T-cell (primary cell): Measurements from ENCODE around the gene LCOR. TPM values are rescaled to one million over a fixed set of nuclear protein-coding genes. Genes with fewer than 3 reads are reported as not detected.

Experiments used
- ATAC-seq, 4 experiments: fragments of 200-7000 bp in 3 of 4; fragments of 150-1000 bp in 1 of 4; cut with Tn5 transposase; replicated peaks in 1 of 4; 1 replicate in 3 of 4; 2 replicates in 1 of 4; pipeline ENCODE4 v1.10.0; 2021; ENCODE audit warnings: moderate library complexity in 3 of 4, mild to moderate bottlenecking in 2 of 4, moderate number of reproducible peaks in 1 of 4
- CTCF ChIA-PET, 2 donors: fragments of 300-600 bp; sonication (Branson Sonifier 250); formaldehyde crosslinking; loops; one replicate each; lab custom pipeline; 2022; ENCODE audit warnings: antibody characterized with exemption in 2 of 2; lab: Charles Lee
- POLR2A ChIA-PET, 2 donors: fragments of 300-600 bp; sonication (Branson Sonifier 250); formaldehyde crosslinking; loops; one replicate each; lab custom pipeline; 2022; ENCODE audit warnings: antibody characterized with exemption in 2 of 2; lab: Charles Lee
- DNase-seq, 35 experiments: peaks; one replicate each; pipeline versions ENCODE4 v3.0.0 to v3.0.0-alpha.2; 2013 to 2023
- H3K27ac ChIP-seq: one replicate; pipeline ENCODE4 v1.5.1; 2013; ENCODE audit warnings: low read length
- H3K27me3 ChIP-seq, 2 experiments: replicated peaks in 1 of 2; 1 replicate in 1 of 2; 2 replicates in 1 of 2; pipeline versions ENCODE4 v1.6.1 to v1.7.0; 2013; ENCODE audit warnings: low read length in 1 of 2, mixed read lengths in 1 of 2; ENCODE audit not compliant: control insufficient read depth in 2 of 2, insufficient read depth in 2 of 2; ENCODE audit errors: extremely low read depth in 1 of 2
- H3K36me3 ChIP-seq, 2 donors: 1 replicate in 1 of 2; 2 replicates in 1 of 2; pipeline versions ENCODE4 v1.6.1 to v1.7.0; 2013; ENCODE audit warnings: low read length in 1 of 2; ENCODE audit not compliant: control insufficient read depth in 2 of 2, insufficient read depth in 1 of 2; ENCODE audit errors: extremely low read depth in 1 of 2
- H3K4me1 ChIP-seq, 2 experiments: 1 replicate in 1 of 2; 2 replicates in 1 of 2; pipeline versions ENCODE4 v1.6.1 to v1.7.0; 2013; ENCODE audit warnings: low read length in 2 of 2, mixed read lengths in 1 of 2; ENCODE audit not compliant: insufficient read depth in 2 of 2, control insufficient read depth in 1 of 2; ENCODE audit errors: extremely low read depth in 1 of 2
- H3K4me3 ChIP-seq, 2 donors: 1 replicate in 1 of 2; 2 replicates in 1 of 2; pipeline versions ENCODE4 v1.5.1 to v1.7.0; 2013; ENCODE audit warnings: mild to moderate bottlenecking in 2 of 2, low read length in 1 of 2, moderate library complexity in 1 of 2; ENCODE audit not compliant: control insufficient read depth in 1 of 2; ENCODE audit errors: extremely low read depth in 1 of 2
- H3K9me3 ChIP-seq: 2 replicates; pipeline ENCODE4 v1.7.0; 2013
- H3K27ac Mint-ChIP-seq, 2 donors: one replicate each; pipeline ENCODE4 v1.8.0; 2020 to 2021; ENCODE audit warnings: mild to moderate bottlenecking in 2 of 2, mixed read lengths in 2 of 2
- H3K27me3 Mint-ChIP-seq, 2 donors: one replicate each; pipeline ENCODE4 v1.8.0; 2021 to 2022; ENCODE audit warnings: mixed read lengths in 2 of 2
- H3K36me3 Mint-ChIP-seq: one replicate; pipeline ENCODE4 v1.8.0; 2021; ENCODE audit warnings: mixed read lengths
- H3K4me1 Mint-ChIP-seq, 3 donors: one replicate each; pipeline ENCODE4 v1.8.0; 2020 to 2022; ENCODE audit warnings: mixed read lengths in 3 of 3, mild to moderate bottlenecking in 1 of 3
- H3K4me3 Mint-ChIP-seq, 3 donors: one replicate each; pipeline ENCODE4 v1.8.0; 2020 to 2022; ENCODE audit warnings: mild to moderate bottlenecking in 3 of 3, mixed read lengths in 3 of 3, moderate library complexity in 3 of 3
- H3K9me3 Mint-ChIP-seq, 3 donors: one replicate each; pipeline ENCODE4 v1.8.0; 2020 to 2022; ENCODE audit warnings: mixed read lengths in 3 of 3
- WGBS: methylation state at CpG from one replicate; pipeline ENCODE4 v1.1.5; 2013; ENCODE audit warnings: missing lambda C conversion rate; ENCODE audit not compliant: insufficient coverage; 5-methylcytosine and 5-hydroxymethylcytosine counted together
- total RNA-seq, 35 experiments: library from RNA in 6 of 35; stranded (reverse) in 6 of 35; fragments of 120-200 nt in 1 of 35; gene quantifications; one replicate each; pipeline versions ENCODE4 v1.2.1 to v1.2.4 and lab custom pipeline; 2013 to 2026

LCOR gene
- total RNA-seq, 5 donors from 2014 or later (not counting 1 experiment from before 2014, with no cell fraction given), result 32.0 to 67.3 (median 38.0) TPM

GRCh38 chr10:96960872-96961271, 128.8 kb downstream of the LCOR start:
- 63% methylated on average over 1 of the region's 2 CpGs for WGBS
- Mint-ChIP-seq H3K27me3 (no peaks in the 10 kb centered on the region), H3K27ac (no peak overlapping the region), H3K4me1 (peaks cover 0 to 4% (median 0%) of the 10 kb centered on the region in 3 donors), H3K4me3 (no peak overlapping the region), H3K9me3 (no peaks in the 10 kb centered on the region), H3K36me3 (peaks cover 24% of the 10 kb centered on the region)
- ChIA-PET POLR2A (interaction anchor here in 1 of 2 donors (1.0 kb wide), 1 partner anchor 14 kb away, joined by 3 read pairs; no protein-coding TSS in a partner anchor), CTCF (no interaction called here)
- ATAC-seq (no peak), DNase-seq (no peak)
- Histone ChIP-seq H3K4me1 (no peaks in the 10 kb centered on the region), H3K36me3 (peaks cover under 1 to 15% of the 10 kb centered on the region in 2 donors), H3K27me3 (no peaks in the 10 kb centered on the region), H3K27ac (no peak overlapping the region), H3K4me3 (no peak overlapping the region), H3K9me3 (no peaks in the 10 kb centered on the region)

- Mint-ChIP-seq H3K4me1 (peaks cover 0 to 4% (median 0%) of the 10 kb centered on the region in 3 donors), H3K4me3 (no peak overlapping the region), H3K27me3 (no peaks in the 10 kb centered on the region), H3K36me3 (peaks cover 19% of the 10 kb centered on the region), H3K27ac (no peak overlapping the region), H3K9me3 (no peaks in the 10 kb centered on the region)
- H3K4me3 ChIP-seq, result no peak overlapping the region
- H3K4me1 ChIP-seq, result no peaks in the 10 kb centered on the region
- POLR2A ChIA-PET, result no interaction called here
- no peaks in the 10 kb centered on the region for H3K27me3 ChIP-seq
- no CpG with 5 or more reads among the region's 2 CpGs for WGBS
- DNase-seq (no peak), ATAC-seq (no peak)
- H3K36me3 ChIP-seq, result no peaks in the 10 kb centered on the region
- no peak overlapping the region for H3K27ac ChIP-seq
- no peaks in the 10 kb centered on the region for H3K9me3 ChIP-seq
- CTCF ChIA-PET, result interaction anchor here in 1 of 2 donors (0.7 kb wide), 1 partner anchor 9 kb away, joined by 4 read pairs; no protein-coding TSS in a partner anchor
Observed at GRCh38 chr10:96964131-96964530, 132.0 kb downstream of the LCOR start.

GRCh38 chr10:96967847-96968246, 135.7 kb downstream of the LCOR start:
- ChIA-PET CTCF (no interaction called here), POLR2A (no interaction called here)
- Histone ChIP-seq H3K27me3 (no peaks in the 10 kb centered on the region), H3K4me3 (no peak overlapping the region), H3K36me3 (no peaks in the 10 kb centered on the region), H3K27ac (no peak overlapping the region), H3K9me3 (no peaks in the 10 kb centered on the region), H3K4me1 (no peaks in the 10 kb centered on the region)
- no peaks in the 10 kb centered on the region for H3K9me3 Mint-ChIP-seq
- H3K4me3 Mint-ChIP-seq, result no peak overlapping the region
- ATAC-seq, result no peak
- DNase-seq, result no peak
- no peaks in the 10 kb centered on the region for H3K4me1 Mint-ChIP-seq
- H3K27me3 Mint-ChIP-seq, result no peaks in the 10 kb centered on the region
- H3K36me3 Mint-ChIP-seq, result peaks cover 13% of the 10 kb centered on the region
- no peak overlapping the region for H3K27ac Mint-ChIP-seq

- Histone ChIP-seq H3K27ac (no peak overlapping the region), H3K4me3 (no peak overlapping the region), H3K4me1 (no peaks in the 10 kb centered on the region), H3K36me3 (no peaks in the 10 kb centered on the region), H3K27me3 (no peaks in the 10 kb centered on the region), H3K9me3 (no peaks in the 10 kb centered on the region)
- Mint-ChIP-seq H3K27me3 (no peaks in the 10 kb centered on the region), H3K27ac (no peak overlapping the region), H3K4me1 (no peaks in the 10 kb centered on the region), H3K9me3 (no peaks in the 10 kb centered on the region), H3K36me3 (peaks cover 10% of the 10 kb centered on the region), H3K4me3 (no peak overlapping the region)
- POLR2A ChIA-PET, result no interaction called here
- ATAC-seq, result no peak
- CTCF ChIA-PET, result interaction anchor here (0.6 to 1.1 kb wide), 2 partner anchors 9 to 17 kb away, joined by 3 to 4 read pairs; no protein-coding TSS in a partner anchor
- WGBS, result 86% methylated on average over 1 of the region's 5 CpGs
- no peak for DNase-seq
Observed at GRCh38 chr10:96968682-96969423, 136.8 kb downstream of the LCOR start.

GRCh38 chr10:96971324-96971723, 139.2 kb downstream of the LCOR start:
- H3K4me3 ChIP-seq, result no peak overlapping the region
- H3K9me3 ChIP-seq, result no peaks in the 10 kb centered on the region
- DNase-seq, result no peak
- no peak overlapping the region for H3K27ac Mint-ChIP-seq
- H3K27me3 ChIP-seq, result no peaks in the 10 kb centered on the region
- no peak for ATAC-seq
- H3K27me3 Mint-ChIP-seq, result no peaks in the 10 kb centered on the region
- peaks cover 6% of the 10 kb centered on the region for H3K36me3 Mint-ChIP-seq
- H3K4me3 Mint-ChIP-seq, result no peak overlapping the region
- ChIA-PET POLR2A (no interaction called here), CTCF (no interaction called here)
- no peaks in the 10 kb centered on the region for H3K4me1 ChIP-seq
- no peak overlapping the region for H3K27ac ChIP-seq
- H3K9me3 Mint-ChIP-seq, result no peaks in the 10 kb centered on the region
- H3K4me1 Mint-ChIP-seq, result no peaks in the 10 kb centered on the region
- WGBS, result 100% methylated on average over 1 of the region's 2 CpGs
- H3K36me3 ChIP-seq, result no peaks in the 10 kb centered on the region

GRCh38 chr10:96972264-96972663, 140.2 kb downstream of the LCOR start:
- no CpG with 5 or more reads among the region's 1 CpG for WGBS
- H3K27ac Mint-ChIP-seq, result no peak overlapping the region
- Histone ChIP-seq H3K27ac (no peak overlapping the region), H3K27me3 (no peaks in the 10 kb centered on the region), H3K4me3 (no peak overlapping the region), H3K4me1 (no peaks in the 10 kb centered on the region), H3K36me3 (no peaks in the 10 kb centered on the region), H3K9me3 (no peaks in the 10 kb centered on the region)
- no peak overlapping the region for H3K4me3 Mint-ChIP-seq
- H3K9me3 Mint-ChIP-seq, result no peaks in the 10 kb centered on the region
- ChIA-PET POLR2A (no interaction called here), CTCF (no interaction called here)
- DNase-seq, result no peak
- H3K27me3 Mint-ChIP-seq, result no peaks in the 10 kb centered on the region
- no peaks in the 10 kb centered on the region for H3K4me1 Mint-ChIP-seq
- H3K36me3 Mint-ChIP-seq, result peaks cover 3% of the 10 kb centered on the region
- ATAC-seq, result no peak
